22Rv1 (cell line): ENCODE measurements around the gene SBF2.
A peak's percentile ranks its signal among the peaks of the same experiment; 100 is the strongest.

Source experiments
- H3K27ac ChIP-seq: fragments of 450-650 bp; 2 replicates; pipeline ENCODE4 v1.5.1; 2017
- CTCF ChIP-seq: fragments of 450-650 bp; IDR thresholded peaks from 2 replicates; pipeline ENCODE4 v1.5.1; 2017; ENCODE audit warnings: mild to moderate bottlenecking
- ZFX ChIP-seq: fragments of 450-650 bp; IDR thresholded peaks from 2 replicates; pipeline ENCODE4 v1.6.1; 2017; ENCODE audit warnings: antibody characterized with exemption, borderline replicate concordance

Gene SBF2

DNA sequence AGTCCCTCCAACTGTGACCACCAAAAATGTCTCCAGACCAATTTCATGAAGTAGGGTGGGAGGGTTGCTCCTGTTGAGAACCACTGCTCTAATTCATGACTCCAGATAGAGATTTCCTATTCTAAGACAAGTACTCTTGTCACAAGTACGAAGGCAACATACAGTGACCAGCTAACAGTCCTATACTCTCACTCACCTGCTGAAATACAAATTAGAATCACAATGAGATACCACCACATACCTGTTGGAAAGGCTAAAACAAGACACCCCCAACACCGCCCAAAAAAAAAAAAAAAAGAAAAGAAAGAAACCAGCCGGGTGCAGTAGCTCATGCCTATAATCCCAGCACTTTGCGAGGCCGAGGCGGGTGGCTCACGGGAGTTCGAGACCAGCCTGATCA, 319.6 kb downstream of the SBF2 start:
- no peak for TF ChIP-seq CTCF
- no peak for TF ChIP-seq ZFX
- H3K27ac ChIP-seq = no peak overlapping the region

DNA sequence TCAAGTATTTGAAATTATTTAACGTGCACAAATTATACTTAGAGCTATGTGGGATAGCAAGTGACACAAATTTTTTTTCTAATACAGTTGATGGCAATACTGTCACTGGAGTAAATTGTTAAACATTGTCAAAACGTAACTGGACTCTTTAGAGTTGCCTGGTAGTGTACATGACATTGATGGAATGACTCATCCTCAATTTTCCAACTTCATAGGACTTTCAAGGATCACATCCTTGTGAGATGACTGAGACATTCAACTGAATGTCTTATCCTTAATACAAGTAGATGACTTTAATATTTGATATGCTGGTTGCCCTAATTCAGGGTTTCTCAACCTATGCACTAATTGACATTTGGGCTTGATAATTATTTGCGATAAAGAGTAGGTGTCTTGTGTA, 320.1 kb downstream of the SBF2 start:
- TF ChIP-seq CTCF (no peak), ZFX (no peak)
- H3K27ac ChIP-seq = no peak overlapping the region

DNA sequence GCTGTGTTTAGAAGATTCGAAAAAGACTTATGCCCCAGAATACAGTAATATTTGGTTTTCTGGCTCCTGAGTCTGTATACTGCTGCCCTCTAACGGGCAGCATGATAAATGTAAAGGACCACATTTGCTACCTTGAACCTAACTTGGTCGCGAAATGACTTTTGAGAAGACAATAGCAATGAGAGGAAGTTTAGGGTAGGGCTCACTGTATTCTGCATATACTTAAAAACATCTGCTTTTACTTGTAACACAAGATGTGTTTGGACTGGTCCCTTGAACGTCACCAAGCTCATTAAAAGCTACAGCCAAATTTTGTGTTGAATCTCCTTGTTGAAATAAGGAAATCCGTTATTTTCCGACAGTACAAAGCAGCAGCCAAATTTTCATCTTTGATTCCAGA, 321.0 kb downstream of the SBF2 start:
- no peak overlapping the region for H3K27ac ChIP-seq
- TF ChIP-seq CTCF (peak; percentile 86), ZFX (no peak)

DNA sequence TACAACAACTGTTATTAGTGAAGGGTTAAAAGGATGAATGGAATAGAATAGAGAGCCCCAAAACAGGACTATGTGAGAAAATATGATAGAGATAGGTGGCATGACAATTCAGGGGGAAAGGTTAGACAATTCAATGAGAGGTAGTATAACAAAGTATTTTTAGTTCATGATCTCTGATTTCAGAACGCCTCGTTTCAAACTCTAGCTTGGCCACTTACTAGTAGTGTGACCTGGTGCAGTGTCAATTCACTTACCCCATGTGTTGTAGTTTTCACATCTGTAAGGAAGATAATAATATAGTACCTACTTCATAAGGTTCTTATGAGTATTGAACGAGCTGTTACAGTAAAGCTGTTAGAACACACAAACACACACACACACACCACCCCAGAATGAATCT, 322.1 kb downstream of the SBF2 start:
- no peak overlapping the region for H3K27ac ChIP-seq
- no peak for TF ChIP-seq CTCF
- no peak for TF ChIP-seq ZFX

DNA sequence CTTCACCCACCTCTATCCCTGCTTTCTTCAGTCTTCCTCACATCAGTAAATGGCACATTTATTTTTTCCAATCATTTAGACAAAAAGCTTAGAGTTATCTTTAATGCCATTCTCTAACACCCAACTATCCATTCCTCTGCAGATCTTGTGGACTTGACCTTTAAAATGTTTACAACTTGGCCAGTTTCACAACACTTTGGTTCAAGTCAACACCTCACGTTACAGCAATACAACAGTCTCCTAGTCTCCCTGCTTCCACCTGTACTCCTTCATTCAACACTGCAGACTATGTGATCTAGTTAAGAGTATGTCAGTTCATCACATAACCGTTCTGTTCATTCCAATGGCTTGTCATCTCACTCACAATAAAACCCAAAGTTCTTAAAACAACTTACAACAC, 325.0 kb downstream of the SBF2 start:
- H3K27ac ChIP-seq = no peak overlapping the region
- TF ChIP-seq ZFX (no peak), CTCF (no peak)

DNA sequence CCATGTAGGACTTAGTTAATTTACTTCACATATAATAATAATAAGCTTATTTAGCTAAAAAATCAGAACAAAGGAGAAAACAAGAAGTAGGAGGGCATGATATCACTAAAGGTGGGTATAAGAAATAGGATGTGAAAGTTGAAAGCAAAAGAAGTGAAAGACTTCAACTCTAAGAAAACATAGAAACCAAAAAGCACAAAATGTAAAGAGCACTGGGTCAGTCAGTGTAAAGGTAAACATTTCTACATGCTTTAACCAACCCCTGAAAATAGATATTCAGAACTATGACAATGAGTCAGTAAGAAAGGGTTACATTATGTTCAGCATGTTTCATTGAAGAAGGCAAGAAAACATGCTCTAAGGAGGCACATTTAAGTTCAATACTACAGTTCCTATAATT, 331.3 kb downstream of the SBF2 start:
- H3K27ac ChIP-seq = no peak overlapping the region
- TF ChIP-seq ZFX (no peak), CTCF (no peak)

- H3K27ac ChIP-seq = no peak overlapping the region
- TF ChIP-seq CTCF = no peak
- TF ChIP-seq ZFX = no peak
Observed at GRCh38 chr11:9957072-9957471, 336.9 kb downstream of the SBF2 start.
